ENCODE results near the gene TOR4A. TPM values are rescaled to one million over a fixed set of nuclear protein-coding genes. Genes with fewer than 3 reads are reported as not detected.
A peak's percentile ranks its signal among the peaks of the same experiment; 100 is the strongest.

Gene TOR4A
- total and polyA plus RNA-seq, 10 of the 15 experiments (the other 5 are each of a cell fraction or from before 2014, with no cell fraction given): 2.0 to 19.9 (median 3.7) TPM

GRCh38 chr9:137316012-137316981, 38.8 kb downstream of the TOR4A start (continued):
- TF ChIP-seq CUX1 (IDR thresholded peaks at IDR 0.05; ENCODE audit: insufficient replicate concordance, low read depth, low read length) (peak; percentile 63), NFYA (IDR thresholded peaks at IDR 0.05; ENCODE audit: borderline replicate concordance, low read depth, low read length) (no peak), ZNF592 (IDR thresholded peaks at IDR 0.05) (no peak), ZNF207 (IDR thresholded peaks at IDR 0.05; ENCODE audit: borderline replicate concordance) (no peak)

All from GM12878 (cell line).